Measurements from ENCODE around the gene ABCA1. TPM values are rescaled to one million over a fixed set of nuclear protein-coding genes. Genes with fewer than 3 reads are reported as not detected.
A peak's percentile ranks its signal among the peaks of the same experiment; 100 is the strongest.

The ABCA1 gene
- total RNA-seq, 1 experiment from 2014 or later: 12.2 TPM

DNA sequence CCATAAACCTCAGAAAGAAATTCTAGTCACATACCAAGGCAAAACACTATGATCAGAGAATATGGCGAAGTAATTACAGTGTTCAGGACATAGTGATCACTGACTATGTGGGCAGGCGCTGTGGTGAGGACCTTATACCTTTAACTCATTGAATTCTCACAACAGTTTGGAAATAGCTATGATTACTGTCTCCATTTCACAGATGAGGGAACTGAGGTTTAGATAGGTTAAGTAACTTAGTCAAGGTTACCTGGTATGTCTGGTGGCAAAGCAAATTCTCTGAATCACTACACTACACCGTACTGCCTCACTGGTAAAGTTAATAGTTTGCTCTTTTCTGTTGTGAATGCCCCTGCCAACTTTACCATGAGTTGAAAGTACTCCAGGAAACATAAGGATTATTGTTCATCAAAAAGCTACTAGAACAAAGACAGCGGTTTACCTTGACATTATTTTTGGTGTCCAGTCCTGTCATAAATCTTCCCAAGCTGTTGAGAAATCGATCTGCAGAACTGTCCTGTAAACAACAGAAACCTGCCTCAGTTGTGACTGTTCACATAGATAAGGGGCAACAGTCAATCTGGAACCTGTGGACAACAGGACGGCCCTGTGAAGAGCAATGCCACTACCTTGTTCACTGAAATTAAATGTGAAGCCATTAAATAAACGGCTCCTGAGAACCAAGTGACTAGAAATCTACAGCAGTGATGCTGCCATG, 127.7 kb downstream of the ABCA1 start:
- no peak for DNase-seq (ENCODE audit: low read depth)

DNA sequence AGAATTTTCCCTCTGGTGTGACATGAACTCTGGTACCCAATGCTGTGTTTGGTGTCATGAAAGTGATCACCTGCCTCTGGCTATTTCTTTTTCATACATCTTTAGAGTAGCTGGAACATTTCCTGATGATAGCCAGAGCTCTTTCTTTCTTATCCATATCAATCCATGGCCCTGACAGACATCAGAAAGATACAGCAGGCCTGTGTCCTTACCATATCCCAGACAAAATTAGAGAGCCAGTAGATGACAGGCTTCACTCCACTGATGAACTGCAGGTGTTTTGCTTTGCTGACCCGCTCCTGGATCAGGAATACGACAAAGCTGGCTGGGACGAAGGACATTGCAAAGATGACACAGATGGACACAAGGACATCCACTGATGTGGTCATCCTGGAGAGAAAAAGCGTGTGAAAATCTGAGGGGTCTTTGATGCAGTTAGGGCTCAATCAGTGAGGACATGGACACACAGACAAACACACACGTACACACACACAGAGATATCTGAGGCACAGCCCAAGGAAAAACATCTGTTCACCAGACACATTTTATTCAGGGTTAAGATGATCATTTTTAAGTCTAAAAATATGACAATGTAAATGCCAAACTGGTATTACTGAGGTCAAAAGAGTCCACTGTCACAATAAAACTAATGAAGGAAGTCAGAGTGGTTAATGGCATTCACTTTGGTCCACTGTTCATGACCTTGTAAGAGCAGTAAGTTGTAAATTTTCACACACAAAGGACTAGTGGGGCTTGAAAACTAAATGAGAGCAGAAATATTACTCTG, 129.6 kb downstream of the ABCA1 start:
- no peak for DNase-seq (ENCODE audit: low read depth)

DNA sequence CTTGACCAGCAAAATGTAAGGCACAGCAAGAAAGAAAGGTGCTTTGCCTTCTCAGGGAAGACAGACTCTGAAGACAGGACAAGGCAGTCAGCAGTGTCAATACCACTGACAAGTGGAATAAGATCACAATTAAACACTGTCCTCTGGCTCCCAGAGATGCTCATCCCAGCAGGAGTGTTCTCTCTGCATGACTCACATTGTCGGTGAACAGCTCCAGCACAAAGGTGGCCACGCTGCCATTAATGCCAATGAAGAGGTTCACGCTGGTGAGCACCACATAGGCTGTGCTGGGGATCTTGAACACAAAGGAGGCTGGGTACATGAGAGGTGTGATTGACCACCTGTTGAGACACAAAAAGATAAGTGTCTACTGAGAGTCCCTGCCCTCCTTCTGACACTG, 132.1 kb downstream of the ABCA1 start:
- DNase-seq (ENCODE audit: low read depth): no peak

DNA sequence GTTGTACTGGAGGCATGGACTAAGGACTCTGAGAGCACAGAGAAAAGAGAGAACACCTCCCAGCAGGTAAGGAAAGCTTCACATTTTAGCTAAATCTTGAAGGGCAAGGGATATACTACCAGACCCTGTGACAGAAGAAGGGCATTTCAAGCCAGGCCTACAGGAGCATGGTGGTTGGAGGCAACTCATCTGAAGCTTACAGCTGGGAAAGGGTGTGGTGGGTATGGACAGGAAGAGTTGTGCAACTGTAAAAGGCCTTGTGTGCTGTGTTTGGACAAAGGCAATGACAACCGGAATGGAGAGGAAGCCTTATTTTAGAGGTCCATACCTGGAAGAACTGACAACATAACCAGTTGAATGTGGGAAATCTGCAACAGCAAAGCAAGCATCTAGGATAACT, 132.9 kb downstream of the ABCA1 start:
- DNase-seq (ENCODE audit: low read depth): no peak

DNA sequence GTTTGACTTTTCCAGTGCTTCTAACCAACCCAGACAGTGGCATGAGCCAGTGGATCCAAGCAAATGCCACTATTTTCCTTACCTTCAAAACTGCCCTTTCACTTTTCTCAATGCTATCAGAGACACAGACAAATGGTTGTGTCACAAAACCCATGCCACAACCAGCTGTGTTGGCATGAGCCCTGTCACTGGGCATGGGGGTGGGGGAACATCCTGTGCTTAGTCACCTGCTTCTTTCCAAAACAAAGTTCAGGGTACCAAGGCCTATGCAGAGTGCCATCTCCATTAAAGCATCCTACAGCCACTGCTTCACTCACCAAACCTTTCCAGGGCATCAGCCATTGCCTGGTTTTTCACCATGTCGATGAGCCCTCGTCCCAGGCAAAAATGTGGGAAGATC, 133.9 kb downstream of the ABCA1 start:
- DNase-seq (ENCODE audit: low read depth): peak; percentile 14

DNA sequence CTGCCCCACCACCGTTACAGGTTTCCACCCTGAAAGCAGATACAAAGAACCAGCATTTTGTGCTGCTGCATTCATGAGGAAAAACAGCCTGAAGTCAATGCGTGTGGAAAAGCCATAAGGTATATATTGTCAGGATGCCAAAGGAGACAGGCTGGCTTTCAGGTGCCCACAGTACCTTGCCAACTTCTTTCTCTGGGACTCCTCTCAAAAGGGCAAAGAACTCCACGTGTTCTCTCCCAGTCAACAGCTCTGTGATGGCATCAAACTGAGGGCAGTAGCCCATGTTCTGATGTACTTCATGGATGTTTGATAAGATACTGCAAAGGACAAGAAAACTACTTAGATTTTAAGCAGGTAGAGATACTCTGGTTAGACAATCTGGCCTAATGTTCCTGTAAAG, 139.7 kb downstream of the ABCA1 start:
- no peak for DNase-seq (ENCODE audit: low read depth)

DNA sequence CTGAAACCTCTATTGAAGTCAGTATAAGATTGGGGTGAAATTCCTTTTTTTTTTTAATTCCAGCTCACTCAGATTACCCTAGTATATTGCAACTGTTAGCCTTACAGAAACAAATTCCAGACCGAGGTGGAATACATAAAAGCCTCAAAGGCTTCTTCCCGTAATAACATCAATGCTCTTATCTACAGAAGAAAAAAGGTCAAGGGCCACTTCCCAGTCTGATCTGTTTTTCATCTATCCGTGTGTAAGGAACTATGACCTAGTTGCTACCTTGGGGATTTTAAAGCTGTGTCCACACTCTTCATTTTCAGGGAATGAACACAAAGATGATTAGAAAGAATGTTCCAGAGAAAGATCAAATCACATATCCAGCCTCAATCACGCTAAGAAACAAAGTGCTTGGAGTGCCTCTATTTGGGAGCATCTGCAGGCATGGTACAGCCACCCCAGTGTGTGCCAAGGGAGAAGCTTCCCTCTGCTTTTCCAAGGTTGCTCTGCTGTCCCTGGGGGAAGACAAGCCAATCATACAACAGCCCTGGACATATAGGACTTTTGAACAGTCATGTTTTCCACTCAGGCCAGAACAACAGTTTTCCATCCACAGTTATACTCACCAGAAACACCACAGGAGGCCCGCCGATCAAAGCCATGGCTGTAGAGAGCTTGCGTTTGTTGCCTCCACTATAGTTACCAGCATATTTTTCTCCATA, 140.5 kb downstream of the ABCA1 start:
- no peak for DNase-seq (ENCODE audit: low read depth)

DNA sequence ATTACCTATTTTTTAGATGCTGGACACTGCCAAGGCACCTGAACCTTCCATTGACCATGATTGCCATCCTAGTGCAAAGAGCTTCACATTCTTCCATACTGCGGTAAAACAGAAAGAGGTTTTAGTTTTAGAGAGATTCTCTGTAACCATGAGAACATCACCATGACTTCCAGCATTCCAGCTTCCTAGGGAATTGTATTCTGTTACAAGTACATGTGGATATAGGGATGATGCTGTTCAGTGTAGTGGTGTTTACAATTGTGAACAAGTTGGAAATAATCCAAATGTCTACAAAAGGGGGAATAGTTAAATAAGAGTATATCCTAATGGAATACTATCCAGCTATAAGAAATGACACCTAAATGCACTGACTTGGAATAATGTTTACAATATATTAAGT, 141.7 kb downstream of the ABCA1 start:
- DNase-seq (ENCODE audit: low read depth): no peak

DNA sequence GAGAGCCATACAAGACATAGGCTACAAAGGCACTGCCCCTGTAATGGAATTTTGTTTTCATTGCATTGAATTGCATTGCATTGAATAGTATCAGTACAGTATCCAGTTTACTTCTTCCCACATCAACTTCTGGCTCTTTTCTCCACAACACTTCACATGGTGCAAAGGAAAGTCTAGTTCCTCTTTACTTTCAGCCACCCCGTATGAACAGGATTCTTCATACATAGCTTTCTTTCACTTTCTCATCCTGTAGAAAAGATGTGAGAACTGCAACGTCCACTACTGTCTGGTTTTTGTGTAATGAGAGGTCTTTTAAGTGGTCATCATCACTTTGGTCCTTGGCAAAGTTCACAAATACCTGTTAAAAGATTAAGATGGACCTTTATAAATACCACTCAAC, 143.9 kb downstream of the ABCA1 start:
- DNase-seq (ENCODE audit: low read depth): no peak

DNA sequence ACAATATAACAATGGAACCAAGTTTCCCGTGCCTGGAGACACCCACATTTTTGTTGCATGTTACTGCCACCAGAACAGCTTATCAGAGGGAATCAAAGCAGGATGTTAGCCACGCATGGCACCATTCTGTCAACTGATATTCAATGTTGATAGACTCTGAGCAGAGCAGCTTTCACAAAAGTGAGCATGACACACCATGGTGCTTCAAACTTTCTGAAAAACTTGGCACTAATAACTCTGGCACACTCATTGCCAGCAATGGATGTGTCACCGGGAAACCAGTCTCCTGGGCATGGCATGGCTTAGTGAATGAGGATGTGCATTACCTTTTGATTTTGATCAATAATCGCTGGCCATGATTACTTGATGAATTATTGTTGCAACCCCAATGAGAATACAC, 144.4 kb downstream of the ABCA1 start:
- DNase-seq (ENCODE audit: low read depth): no peak

DNA sequence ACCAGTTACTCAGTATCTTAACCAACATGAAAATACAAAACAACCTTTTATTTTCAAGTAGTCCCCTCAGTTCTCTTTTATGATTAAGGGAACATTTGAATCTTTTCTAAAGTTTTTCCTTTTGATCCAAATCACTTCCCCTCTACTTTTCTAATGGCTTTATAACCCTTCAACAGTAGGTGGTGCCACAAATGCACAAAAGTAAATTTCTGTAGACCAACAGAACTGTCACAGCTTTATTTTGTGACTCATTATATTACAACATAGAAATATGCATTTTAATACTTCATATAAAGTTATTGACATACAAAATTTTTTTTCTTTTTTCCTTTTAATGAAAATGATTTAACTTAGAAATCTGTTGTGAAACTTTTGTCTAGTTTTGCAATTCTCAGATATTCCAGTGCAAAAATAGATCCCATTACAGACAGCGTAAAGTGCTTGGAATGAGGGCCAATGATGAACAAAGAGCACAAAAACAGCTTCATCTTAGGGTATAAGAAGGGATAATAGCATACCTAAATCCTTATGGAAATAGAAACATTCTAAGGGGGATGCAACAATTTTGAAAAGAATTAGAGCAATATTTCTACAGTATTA, 147.1 kb downstream of the ABCA1 start:
- peak; percentile 61 for DNase-seq (ENCODE audit: low read depth)

DNA sequence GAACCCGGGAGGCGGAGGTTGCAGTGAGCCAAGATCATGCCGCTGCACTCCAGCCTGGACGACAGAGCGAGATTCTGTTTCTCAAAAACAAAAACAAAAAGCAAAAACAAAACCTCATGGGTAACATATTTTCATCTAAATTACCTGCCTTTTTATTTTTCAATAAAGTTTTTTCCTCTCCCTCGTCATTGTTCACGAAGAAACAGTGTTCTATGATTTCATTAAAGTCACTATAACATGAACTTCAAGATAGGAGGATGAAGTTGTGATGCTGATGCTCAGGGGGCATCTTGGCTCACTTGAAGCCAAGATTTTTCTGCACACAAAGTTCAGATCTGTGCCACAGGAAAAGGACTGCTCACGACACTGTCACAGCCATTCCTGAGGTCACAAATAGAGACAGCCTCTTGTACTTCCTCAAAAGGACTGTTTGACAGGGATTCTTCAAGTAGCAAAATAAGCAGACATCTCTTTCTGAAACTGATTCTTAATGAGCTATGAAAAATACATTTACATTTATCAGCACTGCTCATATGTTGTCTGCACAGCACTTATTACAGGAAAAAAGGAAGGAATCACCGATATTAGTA, 147.9 kb downstream of the ABCA1 start:
- no peak for DNase-seq (ENCODE audit: low read depth)

DNA sequence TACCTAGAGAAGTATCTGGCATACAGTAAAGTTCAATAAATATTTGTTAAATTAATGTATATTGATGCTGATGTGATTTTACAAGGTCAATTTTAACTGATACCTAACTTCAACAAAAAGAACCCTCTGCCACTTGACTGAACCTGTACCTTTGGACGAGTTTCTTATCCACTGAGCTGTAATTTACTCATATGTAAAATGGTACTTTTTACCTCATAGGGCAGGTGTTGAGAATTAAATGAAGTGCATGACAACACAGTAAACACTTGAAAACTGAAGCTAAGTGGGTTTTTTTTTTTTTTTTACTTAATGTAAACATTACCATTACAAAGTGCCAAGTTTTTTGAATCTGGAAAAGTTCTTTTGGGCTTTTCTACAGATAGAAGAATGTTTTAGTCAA, 148.6 kb downstream of the ABCA1 start:
- no peak for DNase-seq (ENCODE audit: low read depth)

DNA sequence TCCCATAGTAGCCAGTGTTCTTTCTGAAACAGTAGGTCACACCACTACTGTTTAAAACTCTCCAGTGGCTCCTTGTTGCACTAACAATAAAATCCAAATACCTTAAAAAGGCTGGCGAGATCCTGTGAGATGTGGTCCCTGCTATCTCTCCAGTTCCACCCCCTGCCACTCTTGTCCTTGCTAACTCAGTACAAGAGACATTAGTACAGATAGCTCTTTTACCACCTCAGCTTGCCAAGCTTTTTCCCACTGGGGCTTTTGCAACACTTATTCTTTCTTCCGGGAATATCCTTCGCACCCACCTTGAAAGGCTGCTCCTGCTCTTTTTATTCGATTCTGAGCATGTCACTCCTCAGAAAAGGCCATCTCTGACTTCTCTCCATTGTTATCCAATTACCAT, 149.2 kb downstream of the ABCA1 start:
- DNase-seq (ENCODE audit: low read depth): no peak

DNA sequence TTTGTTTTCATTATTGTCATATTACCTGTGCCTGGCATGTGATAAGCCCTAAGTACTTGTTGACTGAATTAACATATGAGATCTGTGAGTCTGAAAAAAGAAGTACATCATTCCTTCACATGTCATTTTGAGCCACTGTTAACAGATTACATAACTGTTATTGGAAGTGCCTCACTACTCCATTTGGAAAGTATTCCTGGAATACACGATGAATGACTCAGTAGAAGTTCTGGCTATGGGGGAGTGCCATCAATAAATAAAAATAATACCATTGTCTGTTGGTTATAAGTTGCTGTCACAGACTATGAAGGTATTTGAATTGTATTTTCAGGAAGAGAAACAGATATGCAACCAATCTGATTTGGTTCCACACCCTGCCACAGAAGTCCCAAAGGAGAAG, 151.2 kb downstream of the ABCA1 start:
- no peak for DNase-seq (ENCODE audit: low read depth)

DNA sequence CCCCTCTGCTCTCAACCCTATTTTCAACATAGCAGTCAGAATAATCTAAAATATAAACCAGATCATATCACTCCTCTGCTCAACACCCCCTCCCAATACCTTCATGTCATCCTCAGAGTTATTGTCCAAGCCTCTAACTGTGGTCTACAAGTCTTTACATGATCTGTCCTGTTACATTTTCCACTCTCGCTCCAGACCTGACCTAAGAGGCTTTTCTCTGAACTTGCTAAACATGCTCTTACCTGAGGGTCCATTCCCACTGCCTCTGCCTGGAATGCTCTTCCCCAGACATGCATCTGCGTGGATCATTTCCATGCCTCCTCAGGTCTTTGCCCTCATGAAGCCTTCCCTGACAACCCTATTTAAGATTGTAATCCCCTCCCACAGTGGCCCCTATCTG, 152.0 kb downstream of the ABCA1 start:
- DNase-seq (ENCODE audit: low read depth): no peak

DNA sequence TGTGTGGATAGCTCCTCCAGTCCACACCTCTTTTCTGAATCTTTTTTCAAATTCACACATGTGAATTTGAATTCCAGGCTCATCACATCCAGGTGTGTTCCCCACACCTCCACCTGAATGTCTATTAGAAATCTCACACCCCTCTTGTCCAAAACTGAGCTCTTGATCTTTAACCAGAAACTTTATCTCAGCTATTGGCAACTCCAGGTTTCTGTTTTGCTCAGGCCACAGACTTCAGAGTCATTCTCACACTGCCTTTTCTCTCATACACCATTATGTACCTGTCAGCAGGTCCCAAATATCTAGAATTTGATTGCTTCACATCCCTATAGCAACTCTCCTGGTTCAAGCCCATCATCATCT, 152.4 kb downstream of the ABCA1 start:
- no peak for DNase-seq (ENCODE audit: low read depth)

DNA sequence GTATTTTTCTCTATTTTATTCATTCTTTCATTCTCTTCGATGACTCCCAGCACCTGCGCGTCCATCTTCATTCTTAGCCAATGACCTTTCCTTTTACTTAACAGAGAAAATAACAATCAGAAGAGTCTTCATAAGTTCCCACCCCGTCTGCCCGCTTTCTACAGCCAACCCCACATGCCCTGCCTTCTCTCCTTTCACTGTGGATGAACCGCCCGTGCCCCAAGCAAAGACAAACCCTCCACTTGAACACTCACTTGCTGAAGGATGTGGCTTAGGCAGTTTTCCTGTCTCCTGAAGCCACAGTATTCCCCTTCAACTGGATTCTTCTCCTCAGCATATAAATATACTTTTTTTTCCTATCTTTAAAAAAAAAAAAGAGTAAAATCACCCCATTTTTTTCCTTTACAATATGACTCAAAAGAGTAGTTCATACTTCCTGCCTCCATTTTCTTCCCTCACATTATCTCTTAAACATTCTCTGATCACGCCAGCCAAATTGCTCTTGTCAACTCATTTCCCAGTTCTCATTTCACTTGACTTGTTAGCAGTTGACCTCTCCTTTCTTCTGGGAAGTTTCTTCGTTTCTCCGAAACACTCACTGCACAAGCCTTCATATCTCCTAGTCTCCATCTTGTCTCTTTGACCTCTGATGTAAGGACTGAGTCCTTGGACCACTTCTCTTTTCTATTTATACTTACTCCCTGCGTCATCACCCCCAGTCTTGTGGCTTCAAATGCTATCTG, 153.0 kb downstream of the ABCA1 start:
- DNase-seq (ENCODE audit: low read depth): no peak

DNA sequence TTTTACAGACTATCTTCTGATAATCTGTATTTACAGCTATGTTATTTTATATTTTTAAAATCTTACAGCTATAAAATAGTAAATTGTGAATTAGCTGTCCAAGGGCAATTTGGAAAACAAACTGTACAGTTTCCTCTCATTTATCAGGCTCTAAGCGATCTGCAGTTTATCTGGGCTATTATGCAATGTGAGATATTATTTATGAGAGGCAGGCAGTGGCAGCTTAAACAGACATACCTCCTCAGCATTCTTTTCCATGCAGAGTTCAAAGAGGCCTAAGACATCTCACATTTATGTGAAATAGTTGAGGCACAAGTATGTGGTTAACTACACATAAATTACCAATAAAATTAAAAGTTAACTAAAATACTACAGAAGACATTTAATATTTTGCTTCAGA, 153.8 kb downstream of the ABCA1 start:
- no peak for DNase-seq (ENCODE audit: low read depth)

DNA sequence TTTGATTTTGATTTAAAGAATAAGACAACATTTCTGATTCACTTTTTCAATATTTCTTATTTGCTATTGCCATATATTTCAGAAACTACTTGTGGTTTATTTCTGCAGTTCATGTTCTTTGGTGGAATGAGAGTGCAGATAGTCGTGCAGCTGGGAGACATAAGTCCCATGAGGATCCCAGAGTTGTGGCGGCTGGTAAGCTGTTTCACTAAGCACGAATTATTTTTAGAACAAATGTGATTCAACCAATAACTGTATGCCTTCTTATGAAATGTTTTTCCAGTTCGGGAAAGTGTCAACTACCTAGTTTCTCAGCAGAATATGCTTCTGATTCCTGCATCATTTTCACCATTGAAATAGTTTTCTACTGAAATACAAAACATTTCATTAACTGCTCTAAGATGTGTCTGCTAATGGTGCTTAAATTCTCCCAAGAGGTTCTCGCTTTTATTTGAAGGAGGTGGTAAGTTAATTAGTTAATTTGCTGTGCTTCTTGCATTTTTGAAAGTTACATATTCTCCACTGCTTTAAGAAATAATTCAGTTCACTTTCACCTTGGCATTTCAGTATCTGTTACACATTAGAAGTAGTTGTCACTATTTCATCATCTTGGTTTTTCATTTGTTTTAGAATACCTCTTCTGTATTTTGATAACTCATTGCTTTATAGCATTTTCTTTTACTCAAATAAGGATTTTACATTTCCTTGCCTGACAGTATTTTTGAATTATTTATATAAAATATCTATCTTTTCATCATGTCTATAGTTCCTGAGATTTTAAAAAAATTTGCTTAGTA, 155.0 kb downstream of the ABCA1 start:
- DNase-seq (ENCODE audit: low read depth): peak; percentile 61

Data from LHCN-M2 (cell line).